Peyer's patch (tissue), 4 donors: Measurements from ENCODE around the gene ERC2. TPM values are rescaled to one million over a fixed set of nuclear protein-coding genes. Genes with fewer than 3 reads are reported as not detected.

Source experiments
- DNase-seq, 3 donors: peaks; one replicate each; pipeline ENCODE4 v3.0.0-alpha.2; 2017 to 2019
- H3K27ac ChIP-seq, 4 donors: fragments of 200-600 bp; sonication (generic); one replicate each; pipeline ENCODE4 v1.5.1; 2016 to 2019
- H3K27me3 ChIP-seq, 2 donors: fragments of 200-600 bp; sonication (generic); one replicate each; pipeline ENCODE4 v1.5.1; 2019
- H3K36me3 ChIP-seq, 3 donors: fragments of 200-600 bp; sonication (generic); one replicate each; pipeline ENCODE4 v1.5.1; 2016 to 2019
- H3K4me1 ChIP-seq, 4 donors: fragments of 200-600 bp; sonication (generic); one replicate each; pipeline ENCODE4 v1.5.1; 2016 to 2019
- H3K4me3 ChIP-seq, 4 donors: fragments of 200-600 bp; sonication (generic); 1 replicate in 3 of 4; 2 replicates in 1 of 4; pipeline ENCODE4 v1.5.1; 2016 to 2019; ENCODE audit warnings: mild to moderate bottlenecking in 1 of 4
- H3K9me3 ChIP-seq, 4 donors: fragments of 200-600 bp; sonication (generic); one replicate each; pipeline ENCODE4 v1.5.1; 2016 to 2019; ENCODE audit warnings: mild to moderate bottlenecking in 1 of 4
- CTCF ChIP-seq, 6 experiments: fragments of 450-650 bp in 4 of 6; fragments of 200-600 bp in 2 of 6; sonication (generic) in 1 of 6; IDR thresholded peaks; one replicate each; pipeline ENCODE4 v1.5.1; 2017 to 2019; ENCODE audit warnings: antibody characterized with exemption in 6 of 6, mild to moderate bottlenecking in 3 of 6, moderate library complexity in 1 of 6
- POLR2A ChIP-seq, 2 donors: fragments of 450-650 bp; IDR thresholded peaks; one replicate each; pipeline ENCODE4 v1.5.1; 2017; ENCODE audit warnings: antibody characterized with exemption in 2 of 2, mild to moderate bottlenecking in 2 of 2, moderate library complexity in 2 of 2
- total RNA-seq, 4 donors: library from RNA; depleted of rRNA; stranded (reverse); fragments of >200 nt; gene quantifications; one replicate each; pipeline ENCODE4 v1.1.0, GENCODE V29; 2016

ERC2 gene
- total RNA-seq, 4 donors from 2014 or later: 0.18 to 0.83 TPM; not detected in 2

GRCh38 chr3:56379723-56380287 lies 88.5 kb downstream of the ERC2 start:
- no peaks in the 10 kb centered on the region for H3K36me3 ChIP-seq
- no peaks in the 10 kb centered on the region for H3K4me1 ChIP-seq
- no peak for TF ChIP-seq CTCF (IDR thresholded peaks at IDR 0.05)
- TF ChIP-seq POLR2A (IDR thresholded peaks at IDR 0.05): no peak
- H3K9me3 ChIP-seq: peaks cover 0 to 4% (median 0%) of the 10 kb centered on the region in 4 donors
- H3K27ac ChIP-seq: no peak overlapping the region
- no peak overlapping the region for H3K4me3 ChIP-seq
- H3K27me3 ChIP-seq: no peaks in the 10 kb centered on the region
- DNase-seq: no peak

- H3K27ac ChIP-seq: no peak overlapping the region
- TF ChIP-seq POLR2A (IDR thresholded peaks at IDR 0.05): no peak
- no peak for TF ChIP-seq CTCF (IDR thresholded peaks at IDR 0.05)
- H3K4me1 ChIP-seq: no peaks in the 10 kb centered on the region
- H3K4me3 ChIP-seq: no peak overlapping the region
- no peaks in the 10 kb centered on the region for H3K27me3 ChIP-seq
- H3K9me3 ChIP-seq: peaks cover 0 to 4% (median 0%) of the 10 kb centered on the region in 4 donors
- H3K36me3 ChIP-seq: no peaks in the 10 kb centered on the region
- no peak for DNase-seq
Measured at GRCh38 chr3:56375654-56376053, 92.6 kb downstream of the ERC2 start.

- TF ChIP-seq POLR2A (IDR thresholded peaks at IDR 0.05) (no peak), CTCF (IDR thresholded peaks at IDR 0.05) (no peak)
- Histone ChIP-seq H3K4me1 (no peaks in the 10 kb centered on the region), H3K27me3 (no peaks in the 10 kb centered on the region), H3K36me3 (no peaks in the 10 kb centered on the region), H3K27ac (no peak overlapping the region), H3K9me3 (peaks cover 0 to 4% (median 0%) of the 10 kb centered on the region in 4 donors), H3K4me3 (no peak overlapping the region)
- no peak for DNase-seq
Measured at GRCh38 chr3:56373386-56373785, 94.9 kb downstream of the ERC2 start.

GRCh38 chr3:56370991-56371775 lies 97.1 kb downstream of the ERC2 start:
- no peak overlapping the region for H3K4me3 ChIP-seq
- H3K36me3 ChIP-seq: no peaks in the 10 kb centered on the region
- peaks cover 0 to 4% (median 0%) of the 10 kb centered on the region in 4 donors for H3K9me3 ChIP-seq
- DNase-seq: no peak
- H3K4me1 ChIP-seq: no peaks in the 10 kb centered on the region
- H3K27me3 ChIP-seq: no peaks in the 10 kb centered on the region
- TF ChIP-seq CTCF (IDR thresholded peaks at IDR 0.05): no peak
- no peak for TF ChIP-seq POLR2A (IDR thresholded peaks at IDR 0.05)
- no peak overlapping the region for H3K27ac ChIP-seq

GRCh38 chr3:56369914-56370313 lies 98.4 kb downstream of the ERC2 start:
- no peaks in the 10 kb centered on the region for H3K36me3 ChIP-seq
- no peaks in the 10 kb centered on the region for H3K27me3 ChIP-seq
- no peaks in the 10 kb centered on the region for H3K4me1 ChIP-seq
- TF ChIP-seq POLR2A (IDR thresholded peaks at IDR 0.05) (no peak), CTCF (IDR thresholded peaks at IDR 0.05) (no peak)
- no peak for DNase-seq
- no peak overlapping the region for H3K27ac ChIP-seq
- H3K9me3 ChIP-seq: no peaks in the 10 kb centered on the region
- H3K4me3 ChIP-seq: no peak overlapping the region
